ENCODE measurements around the gene ADAMTSL3.

GRCh38 chr15:83890587-83890986 is 236.7 kb downstream of the ADAMTSL3 start:
- TF ChIP-seq, protein P1, sequence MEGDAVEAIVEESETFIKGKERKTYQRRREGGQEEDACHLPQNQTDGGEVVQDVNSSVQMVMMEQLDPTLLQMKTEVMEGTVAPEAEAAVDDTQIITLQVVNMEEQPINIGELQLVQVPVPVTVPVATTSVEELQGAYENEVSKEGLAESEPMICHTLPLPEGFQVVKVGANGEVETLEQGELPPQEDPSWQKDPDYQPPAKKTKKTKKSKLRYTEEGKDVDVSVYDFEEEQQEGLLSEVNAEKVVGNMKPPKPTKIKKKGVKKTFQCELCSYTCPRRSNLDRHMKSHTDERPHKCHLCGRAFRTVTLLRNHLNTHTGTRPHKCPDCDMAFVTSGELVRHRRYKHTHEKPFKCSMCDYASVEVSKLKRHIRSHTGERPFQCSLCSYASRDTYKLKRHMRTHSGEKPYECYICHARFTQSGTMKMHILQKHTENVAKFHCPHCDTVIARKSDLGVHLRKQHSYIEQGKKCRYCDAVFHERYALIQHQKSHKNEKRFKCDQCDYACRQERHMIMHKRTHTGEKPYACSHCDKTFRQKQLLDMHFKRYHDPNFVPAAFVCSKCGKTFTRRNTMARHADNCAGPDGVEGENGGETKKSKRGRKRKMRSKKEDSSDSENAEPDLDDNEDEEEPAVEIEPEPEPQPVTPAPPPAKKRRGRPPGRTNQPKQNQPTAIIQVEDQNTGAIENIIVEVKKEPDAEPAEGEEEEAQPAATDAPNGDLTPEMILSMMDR (IDR thresholded peaks at IDR 0.05): no peak
- peak in 1 of 4 donors; percentile 25 for TF ChIP-seq EP300 (IDR thresholded peaks at IDR 0.05)

Data from sigmoid colon (tissue), 4 donors.